Natural killer cell (primary cell): Measurements from ENCODE around the gene TNS3. TPM values are rescaled to one million over a fixed set of nuclear protein-coding genes. Genes with fewer than 3 reads are reported as not detected.

Source experiments
- ATAC-seq, 3 donors: fragments of 150-1000 bp in 2 of 3; fragments of 200-7000 bp in 1 of 3; cut with Tn5 transposase; 1 replicate in 1 of 3; 2 replicates in 2 of 3; pipeline ENCODE4 v1.10.0; 2021; ENCODE audit warnings: mild to moderate bottlenecking in 2 of 3, moderate library complexity in 2 of 3
- DNase-seq, 2 donors: peaks; one replicate each; pipeline versions ENCODE4 v3.0.0 to v3.0.0-alpha.2; 2013 to 2021; ENCODE audit warnings: mixed read lengths in 1 of 2
- H3K27ac ChIP-seq: one replicate; pipeline ENCODE4 v1.5.1; 2013; ENCODE audit warnings: mild to moderate bottlenecking, low read length
- H3K27me3 ChIP-seq: one replicate; pipeline ENCODE4 v1.6.1; 2013; ENCODE audit warnings: low read length; ENCODE audit not compliant: control insufficient read depth, insufficient read depth
- H3K36me3 ChIP-seq: one replicate; pipeline ENCODE4 v1.6.1; 2013; ENCODE audit warnings: low read length; ENCODE audit not compliant: control insufficient read depth, insufficient read depth
- H3K4me1 ChIP-seq: one replicate; pipeline ENCODE4 v1.6.1; 2013; ENCODE audit warnings: low read length; ENCODE audit not compliant: control insufficient read depth, insufficient read depth
- H3K4me3 ChIP-seq: one replicate; pipeline ENCODE4 v1.5.1; 2013; ENCODE audit warnings: low read length
- H3K9me3 ChIP-seq: one replicate; pipeline ENCODE4 v1.6.1; 2013; ENCODE audit warnings: low read length; ENCODE audit not compliant: control insufficient read depth, insufficient read depth
- H3K27ac Mint-ChIP-seq, 2 donors: one replicate each; pipeline ENCODE4 v1.8.0; 2022; ENCODE audit warnings: mild to moderate bottlenecking in 2 of 2, mixed read lengths in 2 of 2, moderate library complexity in 1 of 2
- H3K27me3 Mint-ChIP-seq, 2 donors: one replicate each; pipeline ENCODE4 v1.8.0; 2022; ENCODE audit warnings: low read depth in 2 of 2, mixed read lengths in 2 of 2
- H3K36me3 Mint-ChIP-seq: one replicate; pipeline ENCODE4 v1.8.0; 2022; ENCODE audit warnings: mixed read lengths
- H3K4me1 Mint-ChIP-seq, 2 donors: one replicate each; pipeline ENCODE4 v1.8.0; 2022; ENCODE audit warnings: mixed read lengths in 2 of 2
- H3K4me3 Mint-ChIP-seq: one replicate; pipeline ENCODE4 v1.8.0; 2022; ENCODE audit warnings: mild to moderate bottlenecking, moderate library complexity, mixed read lengths
- H3K9me3 Mint-ChIP-seq, 2 donors: one replicate each; pipeline ENCODE4 v1.8.0; 2022; ENCODE audit warnings: mixed read lengths in 2 of 2
- CTCF ChIP-seq: fragments of 200-600 bp; IDR thresholded peaks from one replicate; pipeline ENCODE4 v1.8.0; 2022; ENCODE audit warnings: antibody characterized with exemption
- WGBS: methylation state at CpG from one replicate; pipeline ENCODE4 v1.1.7; 2013; ENCODE audit warnings: missing lambda C conversion rate; ENCODE audit not compliant: insufficient coverage; 5-methylcytosine and 5-hydroxymethylcytosine counted together
- intact Hi-C: fragments of 100-400 bp; cut with micrococcal nuclease; formaldehyde crosslinking; loops from one replicate; pipeline ENCODE4 v1.14.2; 2022
- total RNA-seq, 4 donors: library from RNA; stranded (reverse); fragments of 120-200 nt in 1 of 4; gene quantifications; one replicate each; pipeline versions ENCODE4 v1.2.3 to v1.2.4, GENCODE V29; 2013 to 2022

Gene TNS3
- total RNA-seq, 3 donors from 2014 or later (not counting 1 experiment from before 2014, with no cell fraction given), result 1.6 to 3.5 (median 2.9) TPM

GRCh38 chr7:47521011-47521795 is 60.7 kb downstream of the TNS3 start:
- no peak for DNase-seq
- H3K9me3 Mint-ChIP-seq, result no peaks in the 10 kb centered on the region
- Histone ChIP-seq H3K4me3 (no peak overlapping the region), H3K36me3 (no peaks in the 10 kb centered on the region), H3K9me3 (no peaks in the 10 kb centered on the region), H3K27ac (no peak overlapping the region), H3K27me3 (no peaks in the 10 kb centered on the region), H3K4me1 (no peaks in the 10 kb centered on the region)
- TF ChIP-seq CTCF, result no peak
- H3K4me3 Mint-ChIP-seq, result no peak overlapping the region
- WGBS, result 81% methylated on average over 13 of the region's 13 CpGs
- H3K27ac Mint-ChIP-seq, result no peak overlapping the region
- ATAC-seq, result no peak
- intact Hi-C loops, result no loop called here
- H3K4me1 Mint-ChIP-seq, result no peaks in the 10 kb centered on the region
- H3K36me3 Mint-ChIP-seq, result no peaks in the 10 kb centered on the region
- no peaks in the 10 kb centered on the region for H3K27me3 Mint-ChIP-seq

GRCh38 chr7:47520406-47520805 is 61.5 kb downstream of the TNS3 start:
- no peak for DNase-seq
- no peak overlapping the region for H3K4me3 ChIP-seq

GRCh38 chr7:47518827-47519226 is 63.1 kb downstream of the TNS3 start:
- H3K9me3 ChIP-seq, result no peaks in the 10 kb centered on the region
- H3K4me3 Mint-ChIP-seq, result no peak overlapping the region
- no peak overlapping the region for H3K27ac Mint-ChIP-seq
- DNase-seq, result no peak
- H3K36me3 Mint-ChIP-seq, result no peaks in the 10 kb centered on the region
- ATAC-seq, result no peak
- 89% methylated on average over 7 of the region's 7 CpGs for WGBS
- H3K9me3 Mint-ChIP-seq, result no peaks in the 10 kb centered on the region
- H3K27me3 ChIP-seq, result no peaks in the 10 kb centered on the region
- no peak overlapping the region for H3K4me3 ChIP-seq
- H3K27me3 Mint-ChIP-seq, result no peaks in the 10 kb centered on the region
- TF ChIP-seq CTCF, result no peak
- no peaks in the 10 kb centered on the region for H3K4me1 ChIP-seq
- H3K27ac ChIP-seq, result no peak overlapping the region
- H3K4me1 Mint-ChIP-seq, result no peaks in the 10 kb centered on the region
- no peaks in the 10 kb centered on the region for H3K36me3 ChIP-seq
- intact Hi-C loops, result no loop called here

More at GRCh38 chr7:47520406-47520805, 61.5 kb downstream of the TNS3 start:
- H3K27me3 ChIP-seq, result no peaks in the 10 kb centered on the region
- no peaks in the 10 kb centered on the region for H3K4me1 Mint-ChIP-seq
- H3K9me3 Mint-ChIP-seq, result no peaks in the 10 kb centered on the region
- 66% methylated on average over 8 of the region's 8 CpGs for WGBS
- H3K27ac Mint-ChIP-seq, result no peak overlapping the region
- H3K4me1 ChIP-seq, result no peaks in the 10 kb centered on the region
- no peak overlapping the region for H3K27ac ChIP-seq
- no peak overlapping the region for H3K4me3 Mint-ChIP-seq
- no peak for TF ChIP-seq CTCF
- H3K36me3 ChIP-seq, result no peaks in the 10 kb centered on the region
- H3K36me3 Mint-ChIP-seq, result no peaks in the 10 kb centered on the region
- no peaks in the 10 kb centered on the region for H3K9me3 ChIP-seq
- intact Hi-C loops, result no loop called here
- no peak for ATAC-seq
- H3K27me3 Mint-ChIP-seq, result no peaks in the 10 kb centered on the region
